Subcutaneous abdominal adipose tissue (tissue), 5 donors: ENCODE measurements around the gene FOXC1.

Source experiments
- H3K27ac ChIP-seq: one replicate; pipeline ENCODE4 v1.7.0; 2013; ENCODE audit warnings: low read depth, mild to moderate bottlenecking, inconsistent platforms, low read length, moderate library complexity
- H3K27me3 ChIP-seq, 5 donors: one replicate each; pipeline ENCODE4 v1.7.0; 2013; ENCODE audit warnings: low read length in 5 of 5, inconsistent platforms in 1 of 5; ENCODE audit not compliant: control insufficient read depth in 5 of 5, insufficient read depth in 4 of 5
- H3K36me3 ChIP-seq, 5 donors: one replicate each; pipeline ENCODE4 v1.7.0; 2013; ENCODE audit warnings: low read length in 5 of 5; ENCODE audit not compliant: control insufficient read depth in 5 of 5, insufficient read depth in 5 of 5
- H3K4me1 ChIP-seq, 5 donors: one replicate each; pipeline ENCODE4 v1.7.0; 2013; ENCODE audit warnings: low read length in 5 of 5, mild to moderate bottlenecking in 3 of 5, moderate library complexity in 1 of 5; ENCODE audit not compliant: control insufficient read depth in 5 of 5, insufficient read depth in 5 of 5
- H3K4me3 ChIP-seq, 5 donors: one replicate each; pipeline ENCODE4 v1.7.0; 2013; ENCODE audit warnings: low read length in 5 of 5, low read depth in 1 of 5
- H3K9ac ChIP-seq, 5 donors: one replicate each; pipeline ENCODE4 v1.7.0; 2013; ENCODE audit warnings: low read length in 5 of 5, mild to moderate bottlenecking in 4 of 5, moderate library complexity in 3 of 5
- H3K9me3 ChIP-seq, 5 donors: one replicate each; pipeline ENCODE4 v1.7.0; 2013; ENCODE audit warnings: low read length in 5 of 5; ENCODE audit not compliant: control insufficient read depth in 5 of 5
- donor health status: healthy.
- donor health status: healthy.
- donor health status: healthy.
- donor health status: healthy.
- donor health status: healthy.

The FOXC1 gene

GRCh38 chr6:1609648-1610496 lies at the start of gene FOXC1:
FOXC1 (plus strand) TSS chr6:1609915; CDS start chr6:1610446, 531 bp downstream.
- H3K27me3 ChIP-seq: peaks cover 37 to 65% (median 57%) of the 10 kb centered on the region in 5 donors
- peaks cover 1 to 66% (median 50%) of the 10 kb centered on the region in 5 donors for H3K4me1 ChIP-seq
- no peaks in the 10 kb centered on the region for H3K36me3 ChIP-seq
- H3K4me3 ChIP-seq: peak within 1 kb of the TSS; percentile 68 to 78 (median 76)
- peak within 1 kb of the TSS in 3 of 5 donors; percentile 62 to 64 (median 62) for H3K9ac ChIP-seq
- H3K9me3 ChIP-seq: no peaks in the 10 kb centered on the region
- H3K27ac ChIP-seq: peak within 1 kb of the TSS; percentile 41

GRCh38 chr6:1560281-1561058 lies 49.2 kb upstream of the FOXC1 start:
- Histone ChIP-seq H3K4me1 (peaks cover 0 to 2% (median under 1%) of the 10 kb centered on the region in 5 donors), H3K27me3 (no peaks in the 10 kb centered on the region), H3K4me3 (no peak overlapping the region), H3K9ac (no peak overlapping the region), H3K27ac (no peak overlapping the region), H3K36me3 (no peaks in the 10 kb centered on the region), H3K9me3 (peaks cover 0 to 4% (median 0%) of the 10 kb centered on the region in 5 donors)

- Histone ChIP-seq H3K36me3 (no peaks in the 10 kb centered on the region), H3K9me3 (peaks cover 0 to 4% (median 0%) of the 10 kb centered on the region in 5 donors), H3K27me3 (no peaks in the 10 kb centered on the region), H3K27ac (no peak overlapping the region), H3K4me1 (no peaks in the 10 kb centered on the region), H3K9ac (no peak overlapping the region), H3K4me3 (no peak overlapping the region)
These were observed 48.4 kb upstream of the FOXC1 start for GRCh38 chr6:1561355-1561754.

GRCh38 chr6:1562171-1562955 lies 47.4 kb upstream of the FOXC1 start:
- no peaks in the 10 kb centered on the region for H3K27me3 ChIP-seq
- H3K36me3 ChIP-seq: no peaks in the 10 kb centered on the region
- no peaks in the 10 kb centered on the region for H3K4me1 ChIP-seq
- no peak overlapping the region for H3K9ac ChIP-seq
- H3K27ac ChIP-seq: no peak overlapping the region
- peaks cover 0 to 4% (median 0%) of the 10 kb centered on the region in 5 donors for H3K9me3 ChIP-seq
- H3K4me3 ChIP-seq: no peak overlapping the region

GRCh38 chr6:1569377-1569776 lies 40.3 kb upstream of the FOXC1 start:
- Histone ChIP-seq H3K27me3 (no peaks in the 10 kb centered on the region), H3K36me3 (peaks cover 0 to 3% (median 0%) of the 10 kb centered on the region in 5 donors), H3K9me3 (peaks cover 2 to 13% (median 9%) of the 10 kb centered on the region in 5 donors), H3K9ac (no peak overlapping the region), H3K4me3 (no peak overlapping the region), H3K4me1 (no peaks in the 10 kb centered on the region), H3K27ac (no peak overlapping the region)

GRCh38 chr6:1570848-1571247 lies 38.9 kb upstream of the FOXC1 start:
- Histone ChIP-seq H3K4me3 (no peak overlapping the region), H3K27ac (no peak overlapping the region)

GRCh38 chr6:1572892-1573291 lies 36.8 kb upstream of the FOXC1 start:
- H3K9me3 ChIP-seq: peaks cover 2 to 11% (median 9%) of the 10 kb centered on the region in 5 donors
- H3K36me3 ChIP-seq: peaks cover 0 to 3% (median 0%) of the 10 kb centered on the region in 5 donors
- no peak overlapping the region for H3K9ac ChIP-seq
- peaks cover 0 to 8% (median 0%) of the 10 kb centered on the region in 5 donors for H3K4me1 ChIP-seq
- H3K4me3 ChIP-seq: no peak overlapping the region
- H3K27me3 ChIP-seq: no peaks in the 10 kb centered on the region
- no peak overlapping the region for H3K27ac ChIP-seq

More at GRCh38 chr6:1570848-1571247, 38.9 kb upstream of the FOXC1 start:
- H3K9ac ChIP-seq: no peak overlapping the region
- H3K36me3 ChIP-seq: peaks cover 0 to 3% (median 0%) of the 10 kb centered on the region in 5 donors
- H3K4me1 ChIP-seq: peaks cover 0 to 6% (median 0%) of the 10 kb centered on the region in 5 donors
- H3K27me3 ChIP-seq: no peaks in the 10 kb centered on the region
- H3K9me3 ChIP-seq: peaks cover 2 to 11% (median 9%) of the 10 kb centered on the region in 5 donors

- Histone ChIP-seq H3K27me3 (no peaks in the 10 kb centered on the region), H3K36me3 (peaks cover 0 to 3% (median 0%) of the 10 kb centered on the region in 5 donors), H3K27ac (no peak overlapping the region), H3K9ac (no peak overlapping the region), H3K4me1 (peaks cover 0 to 8% (median 0%) of the 10 kb centered on the region in 5 donors), H3K4me3 (no peak overlapping the region), H3K9me3 (peaks cover 0 to 11% (median 7%) of the 10 kb centered on the region in 5 donors)
These were observed 35.5 kb upstream of the FOXC1 start for GRCh38 chr6:1574083-1574761.

- Histone ChIP-seq H3K36me3 (peaks cover 0 to 3% (median 0%) of the 10 kb centered on the region in 5 donors), H3K4me3 (no peak overlapping the region), H3K9me3 (peaks cover 0 to 11% (median 5%) of the 10 kb centered on the region in 5 donors), H3K27ac (no peak overlapping the region), H3K27me3 (peaks cover 0 to 2% (median 0%) of the 10 kb centered on the region in 5 donors), H3K9ac (no peak overlapping the region), H3K4me1 (peaks cover 0 to 8% (median 0%) of the 10 kb centered on the region in 5 donors)
These were observed 34.9 kb upstream of the FOXC1 start for GRCh38 chr6:1574890-1575209.
